GM18511 (cell line): ENCODE measurements around the gene LARP4.
"Not testable (repeated sequence)": the region's sequence is repeated elsewhere in the genome, so short reads cannot be mapped to it uniquely, and the experiment has no call there.

Source experiments
- ATAC-seq: cut with Tn5 transposase; IDR thresholded peaks from one replicate; pipeline ENCODE4 v1.9.1; 2021; ENCODE audit warnings: mild to moderate bottlenecking, moderate library complexity; ENCODE audit not compliant: unreplicated experiment

Gene LARP4

GRCh38 chr12:50400104-50400637 is 514 bp upstream of the LARP4 start:
- no peak for ATAC-seq

- no peak for ATAC-seq
Observed at GRCh38 chr12:50401500-50402081, 906 bp downstream of the LARP4 start.

GRCh38 chr12:50402264-50403000 is 1.7 kb downstream of the LARP4 start:
- ATAC-seq = no peak

- ATAC-seq = no peak
Observed at GRCh38 chr12:50403001-50403440, 2.3 kb downstream of the LARP4 start.

GRCh38 chr12:50404307-50404706 is 3.6 kb downstream of the LARP4 start:
- no peak for ATAC-seq

GRCh38 chr12:50411051-50411660 is 10.5 kb downstream of the LARP4 start:
- no peak for ATAC-seq

- no peak for ATAC-seq
Observed at GRCh38 chr12:50415899-50416479, 15.3 kb downstream of the LARP4 start.

- ATAC-seq = no peak
Observed at GRCh38 chr12:50419112-50419909, 18.6 kb downstream of the LARP4 start.

- not testable (repeated sequence) for ATAC-seq
Observed at GRCh38 chr12:50422855-50423254, 22.2 kb downstream of the LARP4 start.

GRCh38 chr12:50423342-50423741 is 22.7 kb downstream of the LARP4 start:
- ATAC-seq = not testable (repeated sequence)

- no peak for ATAC-seq
Observed at GRCh38 chr12:50425589-50426258, 25.0 kb downstream of the LARP4 start.

GRCh38 chr12:50431656-50432055 is 31.0 kb downstream of the LARP4 start:
- not testable (repeated sequence) for ATAC-seq

GRCh38 chr12:50440288-50440687 is 39.6 kb downstream of the LARP4 start:
- ATAC-seq = no peak

- ATAC-seq = no peak
Observed at GRCh38 chr12:50441763-50442162, 41.1 kb downstream of the LARP4 start.

GRCh38 chr12:50442178-50442908 is 41.7 kb downstream of the LARP4 start:
- no peak for ATAC-seq

- ATAC-seq = not testable (repeated sequence)
Observed at GRCh38 chr12:50449671-50450070, 49.0 kb downstream of the LARP4 start.

GRCh38 chr12:50452795-50453194 is 52.1 kb downstream of the LARP4 start:
- no peak for ATAC-seq

- ATAC-seq = no peak
Observed at GRCh38 chr12:50453872-50454271, 53.2 kb downstream of the LARP4 start.

- ATAC-seq = no peak
Observed at GRCh38 chr12:50458606-50459005, 57.9 kb downstream of the LARP4 start.
